Endothelial cell of umbilical vein (primary cell): ENCODE measurements around the gene LAMC3. TPM values are rescaled to one million over a fixed set of nuclear protein-coding genes. Genes with fewer than 3 reads are reported as not detected.

Source experiments
- BruUV-seq: library from RNA; stranded (reverse); fragments of 400-500 nt; replicated peaks from 2 replicates; lab custom pipeline; 2021; lab: Mats Ljungman, UMichigan
- CTCF ChIA-PET: fragments of 300-600, 350-600 bp; sonication (Branson Sonifier 250); formaldehyde crosslinking; loops from one replicate; lab custom pipeline; 2021; ENCODE audit warnings: antibody characterized with exemption, inconsistent platforms; lab: Charles Lee
- POLR2A ChIA-PET: fragments of 300-600, 350-600 bp; sonication (Branson Sonifier 250); formaldehyde crosslinking; loops from one replicate; lab custom pipeline; 2021; ENCODE audit warnings: antibody characterized with exemption, inconsistent platforms; lab: Charles Lee
- DNase-seq: peaks from one replicate; pipeline ENCODE4 v3.0.0-alpha.2; 2011; ENCODE audit warnings: low read depth, low spot score
- FAIRE-seq: peaks from 2 replicates; lab custom pipeline; 2011; peaks lifted over from hg19 to GRCh38; lab: Jason Lieb, UNC
- H2AFZ ChIP-seq: 2 replicates; pipeline ENCODE4 v1.6.0; 2012; ENCODE audit warnings: low read depth, low read length, control low read depth, inconsistent platforms
- H3K27ac ChIP-seq: 2 replicates; pipeline ENCODE4 v1.5.1; 2011; ENCODE audit warnings: low read depth, mild to moderate bottlenecking, control low read depth, low read length, moderate library complexity; ENCODE audit not compliant: insufficient read depth
- H3K27me3 ChIP-seq, 2 experiments: 2 replicates each; pipeline versions ENCODE4 v1.6.0 to v1.6.1; 2011; ENCODE audit warnings: low read length in 2 of 2, mixed read lengths in 1 of 2; ENCODE audit not compliant: control insufficient read depth in 2 of 2, insufficient read depth in 2 of 2
- H3K36me3 ChIP-seq, 2 experiments: 2 replicates in 1 of 2; 3 replicates in 1 of 2; pipeline ENCODE4 v1.5.1; 2011; ENCODE audit warnings: low read length in 2 of 2, mild to moderate bottlenecking in 1 of 2, moderate library complexity in 1 of 2; ENCODE audit not compliant: control insufficient read depth in 2 of 2, insufficient read depth in 2 of 2; ENCODE audit errors: extremely low read depth in 1 of 2
- H3K4me1 ChIP-seq: 3 replicates; pipeline ENCODE4 v1.5.1; 2011; ENCODE audit warnings: mild to moderate bottlenecking, low read length; ENCODE audit not compliant: control insufficient read depth, insufficient read depth; ENCODE audit errors: extremely low read depth
- H3K4me2 ChIP-seq: 2 replicates; pipeline ENCODE4 v1.6.1; 2011; ENCODE audit warnings: low read length, control low read depth, mixed read lengths; ENCODE audit not compliant: insufficient read depth
- H3K4me3 ChIP-seq, 3 experiments: fragments of 200-600 bp in 1 of 3; sonication (generic), shearing (Covaris generic) in 1 of 3; replicated peaks in 1 of 3; 2 replicates each; pipeline ENCODE4 v1.5.1; 2011 to 2016; ENCODE audit warnings: control low read depth in 3 of 3, low read length in 3 of 3, mild to moderate bottlenecking in 2 of 3, inconsistent platforms in 1 of 3, low read depth in 1 of 3, moderate library complexity in 1 of 3; ENCODE audit not compliant: insufficient read depth in 1 of 3
- H3K79me2 ChIP-seq: 2 replicates; pipeline ENCODE4 v1.6.0; 2012; ENCODE audit warnings: low read length, inconsistent platforms; ENCODE audit not compliant: control insufficient read depth, insufficient read depth
- H3K9ac ChIP-seq: replicated peaks from 2 replicates; pipeline ENCODE3; 2011; ENCODE audit warnings: low read length, control low read depth; ENCODE audit not compliant: insufficient read depth; ENCODE audit errors: extremely low read depth
- H3K9me1 ChIP-seq: replicated peaks from 3 replicates; pipeline ENCODE4 v1.6.0; 2011; ENCODE audit warnings: mild to moderate bottlenecking, low read length; ENCODE audit not compliant: control insufficient read depth, insufficient read depth; ENCODE audit errors: extremely low read depth
- H3K9me3 ChIP-seq: replicated peaks from 2 replicates; pipeline ENCODE4 v1.5.1; 2012; ENCODE audit warnings: low read length, inconsistent platforms; ENCODE audit not compliant: control insufficient read depth, insufficient read depth
- H4K20me1 ChIP-seq: replicated peaks from 2 replicates; pipeline ENCODE3; 2011; ENCODE audit warnings: mild to moderate bottlenecking, low read length; ENCODE audit not compliant: control insufficient read depth, insufficient read depth; ENCODE audit errors: extremely low read depth
- CTCF ChIP-seq, 2 donors: IDR thresholded peaks; 1 replicate in 1 of 2; 2 replicates in 1 of 2; pipeline ENCODE4 v1.5.1; 2011; ENCODE audit warnings: low read length in 2 of 2, mild to moderate bottlenecking in 2 of 2, moderate library complexity in 2 of 2, control low read depth in 1 of 2, inconsistent platforms in 1 of 2, low read depth in 1 of 2; ENCODE audit not compliant: insufficient read depth in 1 of 2; ENCODE audit errors: extremely low read depth in 1 of 2
- EZH2 ChIP-seq: IDR thresholded peaks from 2 replicates; pipeline ENCODE4 v1.6.1; 2012; ENCODE audit warnings: borderline replicate concordance, low read depth, mild to moderate bottlenecking, moderate library complexity, low read length, inconsistent platforms; ENCODE audit not compliant: severe bottlenecking
- FOS ChIP-seq: IDR thresholded peaks from 2 replicates; pipeline ENCODE4 v1.6.1; 2011; ENCODE audit warnings: mild to moderate bottlenecking, low read length, moderate library complexity, borderline replicate concordance; ENCODE audit not compliant: insufficient read depth
- GATA2 ChIP-seq: IDR thresholded peaks from 2 replicates; pipeline ENCODE4 v1.7.0; 2011; ENCODE audit warnings: low read depth, mild to moderate bottlenecking, moderate library complexity, mixed read lengths, low read length; ENCODE audit not compliant: insufficient read length, insufficient read depth
- JUN ChIP-seq: IDR thresholded peaks from 2 replicates; pipeline ENCODE4 v1.6.1; 2011; ENCODE audit warnings: borderline replicate concordance, low read depth; ENCODE audit not compliant: insufficient read length, insufficient read depth
- MYC ChIP-seq: IDR thresholded peaks from one replicate; pipeline ENCODE4 v1.6.1; 2011; ENCODE audit warnings: mild to moderate bottlenecking, low read depth, low read length
- POLR2A ChIP-seq: IDR thresholded peaks from 2 replicates; pipeline ENCODE4 v1.6.1; 2012; ENCODE audit warnings: low read depth, mild to moderate bottlenecking, control low read depth, low read length
- POLR2AphosphoS5 ChIP-seq: IDR thresholded peaks from 2 replicates; pipeline ENCODE4 v1.6.1; 2012; ENCODE audit warnings: low read depth, mild to moderate bottlenecking, control low read depth, low read length, moderate library complexity; ENCODE audit not compliant: insufficient read depth
- dilution Hi-C: fragments of 300-500 bp; cut with MboI; formaldehyde crosslinking; loops from one replicate; pipeline ENCODE4 v1.15.0; 2019; ENCODE audit warnings: low sequenced_read_pairs; ENCODE audit not compliant: extremely low pct_ligation_motif_present
- intact Hi-C: fragments of 100-400 bp; cut with micrococcal nuclease; formaldehyde crosslinking; loops from one replicate; pipeline ENCODE4 v1.10.0; 2022
- polyA plus RNA-seq, 4 experiments: library from polyadenylated mRNA; depleted of rRNA in 3 of 4; stranded (reverse) in 3 of 4; unstranded in 1 of 4; fragments of >200 nt; gene quantifications; 2 replicates each; pipeline versions ENCODE4 v1.2.1 to v1.2.3, GENCODE V29; 2011 to 2012; ENCODE audit warnings: missing spikeins in 1 of 4
- total RNA-seq: library from RNA; stranded (reverse); gene quantifications from 2 replicates; pipeline ENCODE4 v1.2.3, GENCODE V29; 2021
- TF ChIP-seq, protein P1 (sequence below): IDR thresholded peaks from 2 replicates; pipeline ENCODE4 v1.6.1; 2011; ENCODE audit not compliant: insufficient read depth, insufficient read length

The LAMC3 gene
- total and polyA plus RNA-seq, 2 donors (not counting 3 experiments of a cell fraction or from before 2014, with no cell fraction given), result 0.18 to 0.38 TPM

- H3K9ac ChIP-seq, result no peak overlapping the region
- no peaks in the 10 kb centered on the region for H3K27me3 ChIP-seq
- CTCF ChIA-PET, result interaction anchor here (1.5 kb wide), 1 partner anchor 214 kb away, joined by 3 read pairs; no protein-coding TSS in a partner anchor
- FAIRE-seq (no peak), DNase-seq (no peak)
- H3K4me2 ChIP-seq, result no peak overlapping the region
- H3K27ac ChIP-seq, result no peak overlapping the region
- H4K20me1 ChIP-seq, result no peaks in the 10 kb centered on the region
- H3K4me3 ChIP-seq, result no peak overlapping the region
- H3K4me1 ChIP-seq, result peaks cover 20% of the 10 kb centered on the region
- H3K36me3 ChIP-seq, result peaks cover 0 to 2% of the 10 kb centered on the region in 2 experiments
- H3K79me2 ChIP-seq, result peaks cover 14% of the 10 kb centered on the region
- dilution Hi-C loops (no loop called here), intact Hi-C loops (no loop called here)
- H2AFZ ChIP-seq, result no peak overlapping the region
- H3K9me1 ChIP-seq, result no peaks in the 10 kb centered on the region
- H3K9me3 ChIP-seq, result no peaks in the 10 kb centered on the region
- BruUV-seq, result no TSS peak
- TF ChIP-seq CTCF (IDR thresholded peaks at IDR 0.05; ENCODE audit: extremely low read depth in 1 of 2, insufficient read depth in 1 of 2, low read depth in 1 of 2, low read length in 2 of 2) (no peak), JUN (no peak), MYC (no peak), GATA2 (no peak), EZH2 (no peak), POLR2AphosphoS5 (no peak), FOS (no peak), POLR2A (no peak)
- TF ChIP-seq, protein P1, sequence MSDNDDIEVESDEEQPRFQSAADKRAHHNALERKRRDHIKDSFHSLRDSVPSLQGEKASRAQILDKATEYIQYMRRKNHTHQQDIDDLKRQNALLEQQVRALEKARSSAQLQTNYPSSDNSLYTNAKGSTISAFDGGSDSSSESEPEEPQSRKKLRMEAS, result no peak
- POLR2A ChIA-PET, result no interaction called here
Observed at GRCh38 chr9:131122158-131122557, 113.2 kb downstream of the LAMC3 start.
